GM12874 (cell line): ENCODE data around the gene GART.

Experiments
- TF ChIP-seq, protein P1 (sequence below): IDR thresholded peaks from 2 replicates; pipeline ENCODE4 v1.5.1; 2011; ENCODE audit warnings: low read depth, mild to moderate bottlenecking, control low read depth, low read length, moderate library complexity; ENCODE audit not compliant: insufficient read depth

Gene GART

DNA sequence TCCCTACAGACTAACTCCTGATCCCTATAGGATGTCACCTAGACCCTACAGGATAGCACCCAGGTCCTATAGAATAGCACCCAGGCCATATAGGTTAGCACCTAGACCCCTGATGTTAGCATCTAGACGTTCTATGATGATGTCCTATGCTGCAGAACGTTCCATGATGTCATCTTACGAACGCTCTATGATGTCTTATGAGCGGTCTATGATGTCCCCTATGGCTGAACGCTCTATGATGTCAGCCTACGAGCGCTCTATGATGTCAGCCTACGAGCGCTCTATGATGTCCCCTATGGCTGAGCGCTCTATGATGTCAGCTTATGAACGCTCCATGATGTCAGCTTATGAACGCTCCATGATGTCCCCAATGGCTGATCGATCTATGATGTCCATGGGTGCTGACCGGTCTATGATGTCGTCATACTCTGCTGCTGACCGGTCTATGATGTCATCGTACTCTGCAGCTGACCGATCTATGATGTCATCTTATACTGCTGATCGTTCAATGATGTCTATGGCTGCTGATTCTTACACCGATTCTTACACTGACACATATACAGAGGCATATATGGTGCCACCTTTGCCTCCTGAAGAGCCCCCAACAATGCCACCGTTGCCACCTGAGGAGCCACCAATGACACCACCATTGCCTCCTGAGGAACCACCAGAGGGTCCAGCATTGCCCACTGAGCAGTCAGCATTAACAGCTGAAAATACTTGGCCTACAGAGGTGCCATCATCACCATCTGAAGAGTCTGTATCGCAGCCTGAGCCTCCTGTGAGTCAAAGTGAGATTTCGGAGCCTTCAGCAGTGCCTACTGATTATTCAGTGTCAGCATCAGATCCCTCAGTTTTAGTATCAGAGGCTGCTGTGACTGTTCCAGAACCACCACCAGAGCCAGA is 10.4 kb upstream of the GART start:
- TF ChIP-seq, protein P1, sequence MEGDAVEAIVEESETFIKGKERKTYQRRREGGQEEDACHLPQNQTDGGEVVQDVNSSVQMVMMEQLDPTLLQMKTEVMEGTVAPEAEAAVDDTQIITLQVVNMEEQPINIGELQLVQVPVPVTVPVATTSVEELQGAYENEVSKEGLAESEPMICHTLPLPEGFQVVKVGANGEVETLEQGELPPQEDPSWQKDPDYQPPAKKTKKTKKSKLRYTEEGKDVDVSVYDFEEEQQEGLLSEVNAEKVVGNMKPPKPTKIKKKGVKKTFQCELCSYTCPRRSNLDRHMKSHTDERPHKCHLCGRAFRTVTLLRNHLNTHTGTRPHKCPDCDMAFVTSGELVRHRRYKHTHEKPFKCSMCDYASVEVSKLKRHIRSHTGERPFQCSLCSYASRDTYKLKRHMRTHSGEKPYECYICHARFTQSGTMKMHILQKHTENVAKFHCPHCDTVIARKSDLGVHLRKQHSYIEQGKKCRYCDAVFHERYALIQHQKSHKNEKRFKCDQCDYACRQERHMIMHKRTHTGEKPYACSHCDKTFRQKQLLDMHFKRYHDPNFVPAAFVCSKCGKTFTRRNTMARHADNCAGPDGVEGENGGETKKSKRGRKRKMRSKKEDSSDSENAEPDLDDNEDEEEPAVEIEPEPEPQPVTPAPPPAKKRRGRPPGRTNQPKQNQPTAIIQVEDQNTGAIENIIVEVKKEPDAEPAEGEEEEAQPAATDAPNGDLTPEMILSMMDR: no peak

DNA sequence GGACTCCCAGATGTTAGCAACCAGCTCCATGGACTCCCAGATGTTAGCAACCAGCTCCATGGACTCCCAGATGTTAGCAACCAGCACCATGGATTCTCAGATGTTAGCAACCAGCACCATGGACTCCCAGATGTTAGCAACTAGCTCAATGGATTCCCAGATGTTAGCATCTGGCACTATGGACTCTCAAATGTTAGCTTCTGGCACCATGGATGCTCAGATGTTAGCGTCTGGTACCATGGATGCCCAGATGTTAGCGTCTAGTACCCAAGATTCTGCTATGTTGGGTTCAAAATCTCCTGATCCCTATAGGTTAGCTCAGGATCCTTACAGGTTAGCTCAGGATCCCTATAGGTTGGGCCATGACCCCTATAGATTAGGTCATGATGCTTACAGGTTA is 9.7 kb upstream of the GART start:
- TF ChIP-seq, protein P1: no peak

DNA sequence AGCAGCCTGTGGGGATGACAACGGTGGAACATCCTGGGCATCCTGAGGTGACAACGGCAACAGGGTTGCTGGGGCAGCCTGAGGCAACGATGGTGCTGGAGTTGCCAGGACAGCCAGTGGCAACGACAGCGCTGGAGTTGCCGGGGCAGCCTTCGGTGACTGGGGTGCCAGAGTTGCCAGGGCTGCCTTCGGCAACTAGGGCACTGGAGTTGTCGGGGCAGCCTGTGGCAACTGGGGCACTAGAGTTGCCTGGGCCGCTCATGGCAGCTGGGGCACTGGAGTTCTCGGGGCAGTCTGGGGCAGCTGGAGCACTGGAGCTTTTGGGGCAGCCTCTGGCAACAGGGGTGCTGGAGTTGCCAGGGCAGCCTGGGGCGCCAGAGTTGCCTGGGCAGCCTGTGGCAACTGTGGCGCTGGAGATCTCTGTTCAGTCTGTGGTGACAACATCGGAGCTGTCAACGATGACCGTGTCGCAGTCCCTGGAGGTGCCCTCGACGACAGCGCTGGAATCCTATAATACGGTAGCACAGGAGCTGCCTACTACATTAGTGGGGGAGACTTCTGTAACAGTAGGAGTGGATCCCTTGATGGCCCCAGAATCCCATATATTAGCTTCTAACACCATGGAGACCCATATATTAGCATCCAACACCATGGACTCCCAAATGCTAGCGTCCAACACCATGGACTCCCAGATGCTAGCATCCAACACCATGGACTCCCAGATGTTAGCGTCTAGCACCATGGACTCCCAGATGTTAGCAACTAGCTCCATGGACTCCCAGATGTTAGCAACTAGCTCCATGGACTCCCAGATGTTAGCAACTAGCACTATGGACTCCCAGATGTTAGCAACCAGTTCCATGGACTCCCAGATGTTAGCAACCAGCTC is 9.1 kb upstream of the GART start:
- TF ChIP-seq, protein P1: no peak

DNA sequence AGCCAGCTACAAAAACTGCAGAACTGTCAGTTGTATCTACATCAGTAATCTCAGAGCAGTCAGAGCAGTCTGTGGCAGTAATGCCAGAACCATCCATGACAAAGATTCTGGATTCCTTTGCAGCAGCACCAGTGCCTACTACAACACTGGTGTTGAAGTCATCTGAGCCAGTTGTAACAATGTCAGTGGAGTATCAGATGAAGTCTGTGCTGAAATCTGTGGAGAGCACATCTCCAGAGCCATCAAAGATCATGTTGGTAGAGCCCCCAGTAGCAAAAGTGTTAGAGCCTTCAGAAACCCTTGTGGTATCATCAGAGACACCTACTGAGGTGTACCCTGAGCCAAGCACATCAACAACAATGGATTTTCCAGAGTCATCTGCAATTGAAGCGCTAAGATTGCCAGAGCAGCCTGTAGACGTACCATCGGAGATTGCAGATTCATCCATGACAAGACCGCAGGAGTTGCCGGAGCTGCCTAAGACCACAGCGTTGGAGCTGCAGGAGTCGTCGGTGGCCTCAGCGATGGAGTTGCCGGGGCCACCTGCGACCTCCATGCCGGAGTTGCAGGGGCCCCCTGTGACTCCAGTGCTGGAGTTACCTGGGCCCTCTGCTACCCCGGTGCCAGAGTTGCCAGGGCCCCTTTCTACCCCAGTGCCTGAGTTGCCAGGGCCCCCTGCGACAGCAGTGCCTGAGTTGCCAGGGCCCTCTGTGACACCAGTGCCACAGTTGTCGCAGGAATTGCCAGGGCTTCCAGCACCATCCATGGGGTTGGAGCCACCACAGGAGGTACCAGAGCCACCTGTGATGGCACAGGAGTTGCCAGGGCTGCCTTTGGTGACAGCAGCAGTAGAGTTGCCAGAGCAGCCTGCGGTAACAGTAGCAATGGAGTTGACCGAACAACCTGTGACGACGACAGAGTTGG is 8.2 kb upstream of the GART start:
- TF ChIP-seq, protein P1: no peak

DNA sequence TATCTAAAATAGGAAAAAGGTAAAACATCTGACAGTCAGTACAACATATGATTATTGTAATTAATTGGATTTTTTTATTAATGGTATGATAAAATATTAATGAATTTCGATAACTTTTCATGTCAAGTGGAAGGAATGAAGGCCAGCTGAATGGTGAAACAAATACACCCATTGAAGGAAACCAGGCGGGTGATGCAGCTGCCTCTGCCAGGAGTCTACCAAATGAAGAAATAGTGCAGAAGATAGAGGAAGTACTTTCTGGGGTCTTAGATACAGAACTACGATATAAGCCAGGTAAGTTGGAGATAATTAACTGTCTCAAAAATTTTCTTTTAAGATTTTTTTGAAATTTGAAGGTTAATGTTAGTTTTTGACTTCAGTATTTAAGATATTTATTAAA is 4.2 kb upstream of the GART start:
- TF ChIP-seq, protein P1: no peak

DNA sequence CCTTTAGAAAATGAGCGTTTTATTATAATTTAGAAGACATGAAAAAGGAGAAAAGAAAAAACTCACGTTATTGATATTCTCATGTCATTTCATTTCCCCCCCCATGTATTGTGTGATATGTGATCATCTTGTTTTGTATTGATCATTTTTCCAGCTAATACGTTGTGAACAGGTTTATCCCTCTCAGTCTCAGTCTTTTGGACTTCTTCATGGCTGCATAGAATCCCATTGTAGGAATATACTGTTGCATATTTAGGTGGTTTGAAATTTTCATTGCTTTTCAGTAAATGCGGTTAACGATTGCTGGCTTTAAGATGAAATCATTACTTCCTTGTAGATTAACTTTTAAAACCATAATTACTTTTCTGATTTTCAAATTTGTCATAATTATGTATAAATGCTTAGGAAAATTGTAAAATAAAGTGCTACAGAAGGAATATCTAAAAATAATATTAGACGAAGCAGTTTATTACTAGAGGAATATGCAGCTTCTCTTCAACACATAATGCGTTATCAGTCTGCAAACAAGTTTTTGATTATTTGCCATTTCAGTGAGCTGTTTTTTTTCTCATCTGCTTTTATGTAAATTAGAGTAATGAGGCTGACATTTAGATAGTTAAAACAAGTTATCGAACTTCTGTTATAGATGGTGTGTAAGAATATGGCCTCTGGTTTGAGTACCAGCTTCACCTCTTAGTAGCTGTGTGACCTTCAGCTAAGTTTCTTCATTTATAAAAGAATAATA is 2.7 kb upstream of the GART start:
- TF ChIP-seq, protein P1: no peak
